ENCODE data around the gene TAGLN2. TPM values are rescaled to one million over a fixed set of nuclear protein-coding genes. Genes with fewer than 3 reads are reported as not detected.

Gene TAGLN2
- total RNA-seq, 2 donors from 2014 or later = 97.1 to 386 TPM

DNA sequence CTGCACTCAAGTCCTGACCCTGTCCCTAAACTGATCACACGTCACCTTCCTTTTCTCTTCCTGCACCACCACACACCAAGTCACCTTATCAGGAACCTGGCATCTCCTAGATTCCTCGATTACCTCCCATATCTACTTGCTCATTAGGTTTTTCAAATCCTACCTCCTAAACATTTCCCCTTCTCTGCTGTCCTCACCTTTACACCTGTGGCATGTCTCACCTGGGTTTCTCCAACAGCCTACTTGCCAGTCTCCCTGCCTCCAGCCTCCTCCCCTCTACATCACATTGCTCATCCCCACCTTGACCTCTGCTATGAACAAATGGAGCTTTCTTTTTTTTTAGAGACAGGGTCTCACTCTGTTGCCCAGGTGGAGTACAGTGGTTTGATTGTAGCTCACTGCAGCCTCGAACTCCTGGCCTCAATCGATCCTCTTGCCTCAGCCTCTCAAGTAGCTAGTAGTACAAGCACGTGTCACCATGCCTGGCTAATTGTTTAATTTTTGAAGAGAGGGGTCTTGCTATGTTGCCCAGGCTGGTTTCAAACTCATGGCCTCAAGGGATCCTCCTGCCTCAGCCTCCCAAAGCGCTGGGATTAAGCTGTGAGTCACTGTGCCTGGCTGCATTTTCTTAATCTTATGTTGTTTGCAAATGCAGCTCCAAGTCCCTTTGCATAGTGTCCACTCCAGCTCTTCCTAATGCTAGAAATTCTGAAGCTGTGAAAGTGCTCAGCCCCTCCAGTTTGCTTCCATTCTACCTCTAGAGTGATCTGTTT lies 13.8 kb upstream of the TAGLN2 start:
- WGBS = 79% methylated on average over 6 of the region's 6 CpGs
- intact Hi-C loops (cut with DNase I) = no loop called here
- Histone ChIP-seq H3K4me1 (replicated peaks) (no peaks in the 10 kb centered on the region), H3K27ac (no peak overlapping the region), H3K27me3 (replicated peaks; ENCODE audit: insufficient read depth) (no peaks in the 10 kb centered on the region), H3K36me3 (no peaks in the 10 kb centered on the region), H3K9me3 (no peaks in the 10 kb centered on the region), H3K4me3 (no peak overlapping the region)
- no peak for DNase-seq (ENCODE audit: low spot score)
- TF ChIP-seq POLR2A (IDR thresholded peaks at IDR 0.05) (no peak), CTCF (IDR thresholded peaks at IDR 0.05) (no peak), POLR2AphosphoS5 (IDR thresholded peaks at IDR 0.05) (no peak)

DNA sequence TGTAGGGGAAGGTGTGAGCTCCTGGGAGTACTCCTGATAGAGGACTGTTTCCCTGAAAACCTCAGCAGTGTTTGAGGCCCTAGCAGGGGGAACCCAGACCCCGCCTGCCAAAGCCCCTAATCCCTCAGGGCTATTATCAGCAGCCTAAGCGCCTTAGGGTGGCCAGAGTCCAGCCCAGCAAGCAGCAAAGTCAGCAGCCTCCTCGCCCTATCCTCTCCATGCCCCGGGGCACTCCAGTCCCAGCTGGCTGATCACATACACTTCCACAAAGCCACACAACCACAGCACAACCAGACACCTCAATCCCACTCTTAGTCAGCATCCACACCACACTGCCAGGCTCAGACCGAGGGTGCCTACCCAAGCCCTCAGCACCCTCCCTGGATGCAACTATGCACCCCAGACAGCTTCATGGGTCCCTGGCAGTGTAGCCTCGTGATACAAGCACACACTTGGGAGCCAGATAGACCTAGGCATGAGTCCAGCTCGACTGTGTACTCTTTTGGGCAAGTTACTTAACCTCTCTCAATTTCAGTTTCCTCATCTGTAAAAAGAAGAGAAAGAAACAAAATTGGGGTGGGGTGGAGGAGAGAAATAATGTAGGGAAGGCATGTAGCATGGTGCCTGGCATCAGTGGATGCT lies 13.0 kb upstream of the TAGLN2 start:
- H3K36me3 ChIP-seq = no peaks in the 10 kb centered on the region
- no peaks in the 10 kb centered on the region for H3K27me3 ChIP-seq (replicated peaks; ENCODE audit: insufficient read depth)
- 53% methylated on average over 7 of the region's 7 CpGs for WGBS
- intact Hi-C loops (cut with DNase I) = no loop called here
- H3K4me1 ChIP-seq (replicated peaks) = no peaks in the 10 kb centered on the region
- H3K27ac ChIP-seq = no peak overlapping the region
- H3K9me3 ChIP-seq = no peaks in the 10 kb centered on the region
- TF ChIP-seq POLR2A (IDR thresholded peaks at IDR 0.05) = no peak
- TF ChIP-seq POLR2AphosphoS5 (IDR thresholded peaks at IDR 0.05) = no peak
- H3K4me3 ChIP-seq = no peak overlapping the region
- no peak for DNase-seq (ENCODE audit: low spot score)

DNA sequence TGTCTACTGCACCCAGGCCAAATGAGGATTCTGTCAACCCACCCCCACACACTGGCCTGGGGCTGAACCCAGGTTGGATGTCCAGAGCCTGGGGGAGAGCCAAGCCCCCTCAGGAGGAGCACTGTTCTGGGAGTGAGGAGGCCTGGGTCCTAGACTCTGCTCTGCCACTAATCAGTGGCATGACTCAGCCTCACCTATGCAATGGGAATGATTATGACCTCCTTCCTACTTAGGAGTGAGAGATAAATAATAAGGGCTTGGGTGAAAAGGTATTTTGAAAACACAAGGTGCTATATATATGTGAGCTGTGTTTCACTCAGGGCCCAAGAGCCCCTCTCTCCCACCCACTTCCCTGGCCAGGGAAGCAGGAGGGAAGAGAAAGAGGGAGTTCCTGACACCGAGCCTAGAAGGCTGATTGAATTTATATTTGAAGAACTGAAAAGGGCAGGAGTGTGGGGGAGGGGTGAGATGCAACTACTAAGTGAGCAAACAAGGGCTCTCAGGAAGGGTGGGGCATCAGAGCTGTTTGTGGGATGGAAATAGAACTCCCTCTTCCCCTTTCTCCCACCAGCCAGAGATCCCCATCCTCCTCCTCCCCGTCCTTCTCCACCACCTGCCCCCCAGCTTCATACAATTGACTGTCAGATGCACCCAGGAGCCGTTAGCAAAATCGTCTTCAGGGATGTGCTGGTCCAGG lies 11.9 kb upstream of the TAGLN2 start:
- intact Hi-C loops (cut with DNase I) = no loop called here
- WGBS = 39% methylated on average over 4 of the region's 4 CpGs
- no peaks in the 10 kb centered on the region for H3K4me1 ChIP-seq (replicated peaks)
- TF ChIP-seq CTCF (IDR thresholded peaks at IDR 0.05) (no peak), POLR2A (IDR thresholded peaks at IDR 0.05) (no peak), POLR2AphosphoS5 (IDR thresholded peaks at IDR 0.05) (no peak)
- DNase-seq (ENCODE audit: low spot score) = no peak
- no peaks in the 10 kb centered on the region for H3K27me3 ChIP-seq (replicated peaks; ENCODE audit: insufficient read depth)
- H3K9me3 ChIP-seq = no peaks in the 10 kb centered on the region
- no peak overlapping the region for H3K4me3 ChIP-seq
- H3K36me3 ChIP-seq = no peaks in the 10 kb centered on the region
- no peak overlapping the region for H3K27ac ChIP-seq

GRCh38 chr1:159936273-159936904 lies 11.1 kb upstream of the TAGLN2 start:
- WGBS = 35% methylated on average over 16 of the region's 16 CpGs
- intact Hi-C loops (cut with DNase I) = loop anchor here (1.0 kb wide), 1 partner anchor 71 kb away; no protein-coding TSS in a partner anchor

More at GRCh38 chr1:159936273-159936904, 11.1 kb upstream of the TAGLN2 start:
- no peak overlapping the region for H3K4me3 ChIP-seq
- H3K27ac ChIP-seq = no peak overlapping the region
- H3K36me3 ChIP-seq = no peaks in the 10 kb centered on the region
- no peaks in the 10 kb centered on the region for H3K4me1 ChIP-seq (replicated peaks)
- H3K9me3 ChIP-seq = no peaks in the 10 kb centered on the region
- no peaks in the 10 kb centered on the region for H3K27me3 ChIP-seq (replicated peaks; ENCODE audit: insufficient read depth)
- peak; percentile 95 to 98 (median 96) for TF ChIP-seq CTCF (IDR thresholded peaks at IDR 0.05)
- no peak for TF ChIP-seq POLR2AphosphoS5 (IDR thresholded peaks at IDR 0.05)
- TF ChIP-seq POLR2A (IDR thresholded peaks at IDR 0.05) = no peak
- peak; percentile 62 for DNase-seq (ENCODE audit: low spot score)

All from prostate gland (tissue), 2 donors.